H1 (cell line): Measurements from ENCODE around the gene SNRNP70. TPM values are rescaled to one million over a fixed set of nuclear protein-coding genes. Genes with fewer than 3 reads are reported as not detected.

Experiments
- CTCF ChIA-PET: fragments of 300-600 bp; sonication (Branson Sonifier 250); formaldehyde crosslinking; loops from one replicate; lab custom pipeline; 2021; ENCODE audit not compliant: partially characterized antibody; lab: Charles Lee
- POLR2A ChIA-PET: fragments of 300-600 bp; sonication (Branson Sonifier 250); formaldehyde crosslinking; loops from one replicate; lab custom pipeline; 2021; ENCODE audit warnings: inconsistent platforms; ENCODE audit not compliant: partially characterized antibody; lab: Charles Lee
- DNase-seq, 2 experiments: peaks; one replicate each; pipeline versions ENCODE4 v3.0.0 to v3.0.0-alpha.2; 2010 to 2022; ENCODE audit warnings: low spot score in 2 of 2, low read depth in 1 of 2, mixed read lengths in 1 of 2
- FAIRE-seq: peaks from 2 replicates; lab custom pipeline; 2011; peaks lifted over from hg19 to GRCh38; lab: Jason Lieb, UNC
- H2AFZ ChIP-seq: 2 replicates; pipeline ENCODE4 v1.8.1; 2012; ENCODE audit warnings: low read length, inconsistent platforms
- H2AK5ac ChIP-seq: 2 replicates; pipeline ENCODE4 v1.6.1; 2013; ENCODE audit warnings: low read depth, low read length
- H2BK120ac ChIP-seq: replicated peaks from 2 replicates; pipeline ENCODE3; 2013; ENCODE audit warnings: low read depth, low read length, inconsistent platforms
- H2BK12ac ChIP-seq: 2 replicates; pipeline ENCODE4 v1.6.1; 2013; ENCODE audit warnings: low read depth, low read length
- H2BK15ac ChIP-seq: 2 replicates; pipeline ENCODE4 v1.6.1; 2013; ENCODE audit warnings: low read length
- H2BK20ac ChIP-seq: 2 replicates; pipeline ENCODE4 v1.6.1; 2013; ENCODE audit warnings: low read length
- H2BK5ac ChIP-seq: 2 replicates; pipeline ENCODE4 v1.6.1; 2013; ENCODE audit warnings: low read depth, low read length
- H3K14ac ChIP-seq: 2 replicates; pipeline ENCODE4 v1.6.1; 2013; ENCODE audit warnings: inconsistent platforms; ENCODE audit not compliant: insufficient read length
- H3K18ac ChIP-seq: 2 replicates; pipeline ENCODE4 v1.6.1; 2013; ENCODE audit warnings: low read length; ENCODE audit errors: extremely low read depth
- H3K23ac ChIP-seq: 2 replicates; pipeline ENCODE4 v1.6.1; 2013; ENCODE audit warnings: inconsistent platforms; ENCODE audit not compliant: insufficient read length
- H3K23me2 ChIP-seq: 2 replicates; pipeline ENCODE4 v1.6.1; 2013; ENCODE audit warnings: low read depth, low read length
- H3K27ac ChIP-seq: 2 replicates; pipeline ENCODE4 v1.6.1; 2011; ENCODE audit warnings: low read depth, low read length, inconsistent platforms
- H3K27me3 ChIP-seq, 4 experiments: replicated peaks in 1 of 4; 1 replicate in 1 of 4; 2 replicates in 3 of 4; pipeline versions ENCODE4 v1.6.1 to v1.8.1; 2011 to 2013; ENCODE audit warnings: low read length in 3 of 4, mild to moderate bottlenecking in 3 of 4, inconsistent platforms in 2 of 4, mixed read lengths in 2 of 4, moderate library complexity in 1 of 4; ENCODE audit not compliant: control insufficient read depth in 3 of 4, insufficient read depth in 3 of 4; ENCODE audit errors: extremely low read depth in 1 of 4
- H3K36me3 ChIP-seq, 4 experiments: 2 replicates each; pipeline versions ENCODE4 v1.6.1 to v1.8.1; 2011 to 2013; ENCODE audit warnings: mild to moderate bottlenecking in 4 of 4, low read length in 3 of 4, moderate library complexity in 2 of 4, control low read depth in 1 of 4, inconsistent platforms in 1 of 4; ENCODE audit not compliant: insufficient read depth in 4 of 4, control insufficient read depth in 2 of 4
- H3K4ac ChIP-seq: replicated peaks from 2 replicates; pipeline ENCODE3; 2013; ENCODE audit warnings: low read length, low read depth, mixed read lengths, inconsistent platforms; ENCODE audit not compliant: insufficient read length
- H3K4me1 ChIP-seq, 4 experiments: replicated peaks in 1 of 4; 1 replicate in 1 of 4; 2 replicates in 3 of 4; pipeline versions ENCODE4 v1.6.1 to v1.8.1; 2011 to 2013; ENCODE audit warnings: low read length in 3 of 4, inconsistent platforms in 2 of 4, mixed read lengths in 1 of 4; ENCODE audit not compliant: insufficient read depth in 4 of 4, control insufficient read depth in 3 of 4
- H3K4me2 ChIP-seq, 2 experiments: 2 replicates each; pipeline versions ENCODE4 v1.6.1 to v1.8.1; 2011 to 2013; ENCODE audit warnings: low read depth in 2 of 2, low read length in 2 of 2, control low read depth in 1 of 2, inconsistent platforms in 1 of 2, mild to moderate bottlenecking in 1 of 2; ENCODE audit not compliant: insufficient read depth in 1 of 2
- H3K4me3 ChIP-seq, 4 experiments: fragments of 200-600, 300-600 bp in 1 of 4; sonication (generic), shearing (Covaris generic), sonication (Bioruptor Twin) in 1 of 4; 2 replicates each; pipeline versions ENCODE4 v1.5.1 to v1.8.1; 2011 to 2016; ENCODE audit warnings: low read length in 4 of 4, low read depth in 3 of 4, control low read depth in 2 of 4, inconsistent platforms in 2 of 4, mild to moderate bottlenecking in 2 of 4, mixed read lengths in 1 of 4, moderate library complexity in 1 of 4; ENCODE audit not compliant: insufficient read depth in 2 of 4; ENCODE audit errors: extremely low read depth in 1 of 4
- H3K56ac ChIP-seq: replicated peaks from 2 replicates; pipeline ENCODE3; 2013; ENCODE audit warnings: low read depth, mild to moderate bottlenecking, mixed read lengths, low read length, inconsistent platforms; ENCODE audit not compliant: insufficient read length
- H3K79me1 ChIP-seq: 2 replicates; pipeline ENCODE4 v1.6.1; 2013; ENCODE audit warnings: low read depth, low read length, control low read depth
- H3K79me2 ChIP-seq, 2 experiments: 2 replicates each; pipeline versions ENCODE4 v1.6.1 to v1.8.1; 2012 to 2013; ENCODE audit warnings: low read length in 2 of 2, mild to moderate bottlenecking in 2 of 2, inconsistent platforms in 1 of 2; ENCODE audit not compliant: insufficient read depth in 2 of 2, control insufficient read depth in 1 of 2
- H3K9ac ChIP-seq, 4 experiments: replicated peaks in 1 of 4; 1 replicate in 1 of 4; 2 replicates in 3 of 4; pipeline versions ENCODE4 v1.6.1 to v1.8.1; 2011 to 2013; ENCODE audit warnings: low read depth in 3 of 4, low read length in 3 of 4, control low read depth in 2 of 4, mild to moderate bottlenecking in 2 of 4, moderate library complexity in 2 of 4, inconsistent platforms in 1 of 4; ENCODE audit errors: extremely low read depth in 1 of 4
- H3K9me3 ChIP-seq, 2 experiments: 2 replicates each; pipeline versions ENCODE4 v1.6.1 to v1.8.1; 2012 to 2013; ENCODE audit warnings: mild to moderate bottlenecking in 2 of 2, moderate library complexity in 2 of 2, control low read depth in 1 of 2, inconsistent platforms in 1 of 2, low read depth in 1 of 2, low read length in 1 of 2, mixed read lengths in 1 of 2; ENCODE audit not compliant: insufficient read depth in 2 of 2
- H4K20me1 ChIP-seq, 2 experiments: replicated peaks in 1 of 2; 2 replicates each; pipeline versions ENCODE3 to v1.8.1; 2011 to 2013; ENCODE audit warnings: inconsistent platforms in 2 of 2, low read length in 2 of 2, mild to moderate bottlenecking in 1 of 2; ENCODE audit not compliant: insufficient read depth in 2 of 2, control insufficient read depth in 1 of 2
- H4K5ac ChIP-seq: 2 replicates; pipeline ENCODE4 v1.6.1; 2013; ENCODE audit warnings: low read length, low read depth, mixed read lengths, inconsistent platforms; ENCODE audit not compliant: insufficient read length
- H4K8ac ChIP-seq: 2 replicates; pipeline ENCODE4 v1.8.0; 2013; ENCODE audit warnings: mild to moderate bottlenecking, moderate library complexity, low read length, inconsistent platforms; ENCODE audit not compliant: insufficient read depth; ENCODE audit errors: extremely low read depth
- H4K91ac ChIP-seq: replicated peaks from 2 replicates; pipeline ENCODE3; 2013; ENCODE audit warnings: low read length, mixed read lengths, inconsistent platforms; ENCODE audit not compliant: insufficient read length
- GABPA ChIP-seq: IDR thresholded peaks from 2 replicates; pipeline ENCODE4 v1.6.1; 2011; ENCODE audit warnings: mild to moderate bottlenecking, low read length, moderate library complexity, borderline replicate concordance; ENCODE audit not compliant: insufficient read depth
- HDAC2 ChIP-seq, 2 experiments: fragments of 300-600 bp in 1 of 2; sonication (generic) in 1 of 2; IDR thresholded peaks; 2 replicates each; pipeline ENCODE4 v1.6.1; 2011 to 2012; ENCODE audit warnings: low read depth in 2 of 2, low read length in 2 of 2, mild to moderate bottlenecking in 2 of 2, moderate library complexity in 2 of 2, borderline replicate concordance in 1 of 2, inconsistent platforms in 1 of 2
- WGBS, 2 experiments: shearing (Covaris generic) in 1 of 2; methylation state at CpG; one replicate each; pipeline versions ENCODE4 v1.1.6 to v1.1.7; 2013 to 2015; ENCODE audit warnings: low lambda C conversion rate in 2 of 2, mixed read lengths in 2 of 2, inconsistent platforms in 1 of 2, low coverage in 1 of 2, missing lambda C conversion rate in 1 of 2; ENCODE audit not compliant: insufficient replicate concordance in 2 of 2, insufficient coverage in 1 of 2, insufficient read length in 1 of 2; ENCODE audit errors: extremely low coverage in 1 of 2, missing lambda C conversion rate in 1 of 2; 5-methylcytosine and 5-hydroxymethylcytosine counted together
- polyA plus RNA-seq, 7 experiments: library from polyadenylated mRNA; depleted of rRNA in 3 of 7; stranded (reverse) in 5 of 7; unstranded in 2 of 7; fragments of >200 nt in 5 of 7; fragments of 200-250 nt in 2 of 7; gene quantifications; 1 replicate in 5 of 7; 2 replicates in 1 of 7; 4 replicates in 1 of 7; pipeline versions ENCODE4 v1.2.1 to v1.2.3, GENCODE V29; 2011 to 2013; ENCODE audit warnings: missing spikeins in 2 of 7, mixed read lengths in 2 of 7
- total RNA-seq: library from RNA; stranded (reverse); fragmentation: NEBNext Ultra II Directional; extraction: Animal tissue kit (Norgen Biotek cat#: 25700); gene quantifications from 2 replicates; pipeline ENCODE4 v1.2.1, GENCODE V29; 2021
- TF ChIP-seq, protein P1 (sequence below): IDR thresholded peaks from 2 replicates; pipeline ENCODE4 v1.6.1; 2012; ENCODE audit warnings: inconsistent platforms

Gene SNRNP70
- total and polyA plus RNA-seq, 2 of the 8 experiments (the other 6 are each of a cell fraction or from before 2014, with no cell fraction given), result 231 to 235 TPM

DNA sequence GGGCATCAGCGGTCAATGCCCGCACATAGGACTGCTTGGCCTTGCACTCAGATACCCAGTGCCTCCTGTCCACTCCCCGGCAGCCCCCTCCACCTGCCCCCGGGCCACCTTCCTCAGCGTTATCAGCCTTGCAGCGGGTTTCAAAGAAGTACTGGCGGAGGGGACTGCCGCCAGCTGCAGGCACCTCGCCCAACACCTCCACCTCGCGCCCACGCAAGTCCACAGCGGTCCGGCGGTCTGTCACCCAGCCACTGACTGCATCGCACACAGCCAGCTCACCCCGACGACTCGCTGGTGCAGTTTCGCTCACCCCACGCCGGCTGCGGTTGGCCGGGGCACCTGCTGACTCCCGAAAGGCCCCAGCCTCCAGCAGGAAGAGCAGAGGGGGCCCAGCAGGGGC, 23.8 kb upstream of the SNRNP70 start:
- no peak overlapping the region for H2BK12ac ChIP-seq
- no peak overlapping the region for H3K23ac ChIP-seq
- no peak overlapping the region for H2AFZ ChIP-seq
- H2BK120ac ChIP-seq, result no peak overlapping the region
- H3K4me3 ChIP-seq, result no peak overlapping the region
- H3K4me1 ChIP-seq, result peaks cover 0 to 32% (median 26%) of the 10 kb centered on the region in 4 experiments; a peak in 6 of 7 replicates
- no peaks in the 10 kb centered on the region for H3K79me2 ChIP-seq
- POLR2A ChIA-PET, result interaction anchor here (1.2 to 1.5 kb wide), 2 partner anchors 42 to 97 kb away, joined by 3 read pairs; no protein-coding TSS in a partner anchor
- H2AK5ac ChIP-seq, result no peak overlapping the region
- H3K18ac ChIP-seq, result no peak overlapping the region
- no peak overlapping the region for H3K27ac ChIP-seq
- peaks cover 0 to 2% of the 10 kb centered on the region in 2 experiments for H4K20me1 ChIP-seq
- FAIRE-seq (no peak), DNase-seq (no peak)
- H2BK15ac ChIP-seq, result no peak overlapping the region
- H3K27me3 ChIP-seq, result peaks cover 10 to 44% (median 40%) of the 10 kb centered on the region in 4 experiments
- CTCF ChIA-PET, result interaction anchor here (1.1 to 3.5 kb wide), 4 partner anchors 8 to 63 kb away, joined by 3 to 25 read pairs (median 6); no protein-coding TSS in a partner anchor
- no peak overlapping the region; the same call in 1 of the 2 replicates for H4K8ac ChIP-seq
- H2BK20ac ChIP-seq, result no peak overlapping the region
- H3K14ac ChIP-seq, result no peak overlapping the region
- no peaks in the 10 kb centered on the region for H3K36me3 ChIP-seq
- H4K5ac ChIP-seq, result no peak overlapping the region
- no peaks in the 10 kb centered on the region for H3K9me3 ChIP-seq
- H3K4me2 ChIP-seq, result no peak overlapping the region
- H3K56ac ChIP-seq, result no peak overlapping the region
- WGBS, 2 experiments, result 83% methylated on average over 18 of the region's 25 CpGs; no CpG with 5 or more reads in 1 of the 2 experiments
- H3K4ac ChIP-seq, result no peak overlapping the region
- H3K9ac ChIP-seq, result no peak overlapping the region
- H2BK5ac ChIP-seq, result no peak overlapping the region
- H3K23me2 ChIP-seq, result peaks cover 12% of the 10 kb centered on the region
- H4K91ac ChIP-seq, result no peak overlapping the region
- H3K79me1 ChIP-seq, result no peaks in the 10 kb centered on the region
- TF ChIP-seq HDAC2 (IDR thresholded peaks at IDR 0.05; ENCODE audit: borderline replicate concordance in 1 of 2, low read depth in 2 of 2, low read length in 2 of 2) (no peak), GABPA (no peak)
- TF ChIP-seq, protein P1, sequence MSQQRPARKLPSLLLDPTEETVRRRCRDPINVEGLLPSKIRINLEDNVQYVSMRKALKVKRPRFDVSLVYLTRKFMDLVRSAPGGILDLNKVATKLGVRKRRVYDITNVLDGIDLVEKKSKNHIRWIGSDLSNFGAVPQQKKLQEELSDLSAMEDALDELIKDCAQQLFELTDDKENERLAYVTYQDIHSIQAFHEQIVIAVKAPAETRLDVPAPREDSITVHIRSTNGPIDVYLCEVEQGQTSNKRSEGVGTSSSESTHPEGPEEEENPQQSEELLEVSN, result no peak
